Left lung (tissue), 10 donors: ENCODE measurements around the gene CEP152. TPM values are rescaled to one million over a fixed set of nuclear protein-coding genes. Genes with fewer than 3 reads are reported as not detected.

Source experiments
- ATAC-seq: fragments of 200-7000 bp; cut with Tn5 transposase; one replicate; pipeline ENCODE4 v1.9.1; 2020; ENCODE audit warnings: moderate library complexity
- DNase-seq, 4 donors: peaks; one replicate each; pipeline ENCODE4 v3.0.0-alpha.2; 2013 to 2020
- H3K27ac ChIP-seq, 2 donors: fragments of 200-600 bp; sonication (generic) in 1 of 2; one replicate each; pipeline versions ENCODE4 v1.5.0 to v1.8.0; 2020 to 2021
- H3K27me3 ChIP-seq, 2 donors: fragments of 200-600 bp; sonication (generic) in 1 of 2; one replicate each; pipeline versions ENCODE4 v1.5.0 to v1.8.0; 2020 to 2021
- H3K36me3 ChIP-seq, 2 donors: fragments of 200-600 bp; sonication (generic) in 1 of 2; one replicate each; pipeline versions ENCODE4 v1.5.0 to v1.8.0; 2020 to 2021
- H3K4me1 ChIP-seq, 2 donors: fragments of 200-600 bp; one replicate each; pipeline ENCODE4 v1.8.0; 2021
- H3K4me3 ChIP-seq, 2 donors: fragments of 200-600 bp; sonication (generic) in 1 of 2; one replicate each; pipeline versions ENCODE4 v1.5.0 to v1.8.0; 2020 to 2021; ENCODE audit warnings: mild to moderate bottlenecking in 1 of 2
- H3K9me3 ChIP-seq, 2 donors: fragments of 200-600 bp; sonication (generic) in 1 of 2; one replicate each; pipeline versions ENCODE4 v1.5.0 to v1.8.0; 2020 to 2021
- CTCF ChIP-seq, 2 donors: fragments of 200-600 bp; sonication (generic) in 1 of 2; IDR thresholded peaks; one replicate each; pipeline versions ENCODE4 v1.5.0 to v1.8.0; 2021; ENCODE audit warnings: antibody characterized with exemption in 2 of 2
- intact Hi-C, 2 donors: fragments of 100-400 bp; cut with DNase I; formaldehyde crosslinking; loops; one replicate each; pipeline versions ENCODE4 v1.11.2 to v1.14.2; 2022
- polyA plus RNA-seq, 6 donors: library from polyadenylated mRNA; unstranded; fragments of 120-200 nt; gene quantifications; one replicate each; pipeline ENCODE4 v1.2.1, GENCODE V29; 2013; ENCODE audit not compliant: insufficient read length in 6 of 6
- total RNA-seq, 2 donors: library from RNA; stranded (reverse); fragmentation: NEBNext Ultra II Directional; extraction: Animal tissue kit (Norgen Biotek cat#: 25700); gene quantifications; one replicate each; pipeline ENCODE4 v1.2.1, GENCODE V29; 2021
- donor health status: DM: no; HTN: yes; CAD: no.
- donor health status: DM: no; HTN: no; CAD: no.

Gene CEP152
- total and polyA plus RNA-seq, 8 donors, result 4.1 to 13.8 (median 9.8) TPM

DNA sequence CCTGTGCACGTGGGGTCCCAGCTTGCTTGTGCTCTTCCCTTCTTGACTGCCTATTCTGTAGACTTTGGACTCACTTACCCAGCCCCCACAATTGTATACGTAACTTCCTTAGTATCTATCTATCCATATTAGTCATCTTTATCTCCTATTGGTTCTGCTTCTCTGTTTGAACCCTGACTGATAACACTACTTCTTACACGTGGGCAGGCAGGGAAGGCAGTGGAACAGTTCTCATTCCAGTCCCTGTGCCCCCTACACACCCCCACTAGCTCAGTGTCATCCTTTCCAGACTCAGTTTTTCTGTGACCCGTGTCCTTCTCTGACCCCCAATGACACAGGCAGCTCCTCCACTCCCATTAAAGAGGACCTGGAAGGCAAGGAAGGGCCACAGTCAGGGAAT lies 91.2 kb downstream of the CEP152 start:
- intact Hi-C loops, result no loop called here
- ATAC-seq, result no peak
- no peak for DNase-seq
- Histone ChIP-seq H3K4me1 (no peaks in the 10 kb centered on the region), H3K27me3 (no peaks in the 10 kb centered on the region), H3K27ac (no peak overlapping the region), H3K36me3 (no peaks in the 10 kb centered on the region), H3K4me3 (no peak overlapping the region), H3K9me3 (peaks cover 0 to 21% of the 10 kb centered on the region in 2 donors)
- no peak for TF ChIP-seq CTCF (IDR thresholded peaks at IDR 0.05)

GRCh38 chr15:48718646-48719045 lies 92.2 kb downstream of the CEP152 start:
- no peak for ATAC-seq
- no peaks in the 10 kb centered on the region for H3K36me3 ChIP-seq
- no peak overlapping the region for H3K4me3 ChIP-seq
- no peak overlapping the region for H3K27ac ChIP-seq
- no peak for TF ChIP-seq CTCF (IDR thresholded peaks at IDR 0.05)
- H3K27me3 ChIP-seq, result no peaks in the 10 kb centered on the region
- H3K4me1 ChIP-seq, result no peaks in the 10 kb centered on the region
- DNase-seq, result no peak
- H3K9me3 ChIP-seq, result peaks cover 0 to 21% of the 10 kb centered on the region in 2 donors
- intact Hi-C loops, result no loop called here

DNA sequence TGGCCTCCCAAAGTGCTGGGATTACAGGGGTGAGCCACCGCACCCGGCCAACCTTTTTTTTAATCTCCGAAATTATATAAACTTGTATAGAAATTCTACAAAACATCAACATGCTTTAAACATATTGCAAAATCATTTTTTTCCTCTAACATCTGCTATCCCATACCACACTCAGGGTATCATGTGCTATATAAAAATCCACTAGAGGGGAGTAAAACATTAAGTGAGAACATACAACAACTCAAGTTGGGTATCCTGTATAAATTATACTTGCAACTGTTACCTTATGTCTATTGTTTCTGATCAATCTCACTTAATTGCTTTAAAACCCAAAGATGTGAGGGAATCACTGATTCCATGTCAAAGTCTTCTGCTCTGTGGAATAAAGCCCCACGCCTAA lies 93.4 kb downstream of the CEP152 start:
- DNase-seq (no peak), ATAC-seq (no peak)
- H3K27me3 ChIP-seq, result no peaks in the 10 kb centered on the region
- no peaks in the 10 kb centered on the region for H3K4me1 ChIP-seq
- H3K9me3 ChIP-seq, result peaks cover 0 to 21% of the 10 kb centered on the region in 2 donors
- H3K4me3 ChIP-seq, result no peak overlapping the region
- H3K27ac ChIP-seq, result no peak overlapping the region
- H3K36me3 ChIP-seq, result no peaks in the 10 kb centered on the region
- intact Hi-C loops, result no loop called here
- no peak for TF ChIP-seq CTCF (IDR thresholded peaks at IDR 0.05)

DNA sequence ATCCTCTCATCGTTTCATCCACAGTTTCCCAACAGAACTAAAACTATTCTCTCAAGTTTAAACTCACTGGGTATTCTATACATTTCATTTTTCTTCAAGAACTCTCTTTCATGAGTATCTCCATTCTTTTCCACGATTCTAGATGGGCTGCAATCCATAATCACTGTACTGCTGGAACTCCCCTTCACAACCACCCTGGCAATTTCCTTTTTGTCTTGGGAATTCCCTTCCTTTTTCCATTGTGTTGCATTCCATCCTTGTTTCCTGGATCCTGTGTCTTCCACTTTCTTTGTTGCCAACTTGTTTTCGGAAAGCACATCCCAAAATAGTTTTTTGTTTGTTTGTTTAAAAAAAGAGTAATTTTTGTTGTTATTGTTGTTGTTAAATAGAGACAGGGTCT lies 98.3 kb downstream of the CEP152 start:
- no peak overlapping the region for H3K4me3 ChIP-seq
- no peaks in the 10 kb centered on the region for H3K27me3 ChIP-seq
- TF ChIP-seq CTCF (IDR thresholded peaks at IDR 0.05), result no peak
- H3K27ac ChIP-seq, result no peak overlapping the region
- no peak for ATAC-seq
- H3K36me3 ChIP-seq, result no peaks in the 10 kb centered on the region
- intact Hi-C loops, result no loop called here
- H3K4me1 ChIP-seq, result no peaks in the 10 kb centered on the region
- peaks cover 0 to 21% of the 10 kb centered on the region in 2 donors for H3K9me3 ChIP-seq
- no peak for DNase-seq

DNA sequence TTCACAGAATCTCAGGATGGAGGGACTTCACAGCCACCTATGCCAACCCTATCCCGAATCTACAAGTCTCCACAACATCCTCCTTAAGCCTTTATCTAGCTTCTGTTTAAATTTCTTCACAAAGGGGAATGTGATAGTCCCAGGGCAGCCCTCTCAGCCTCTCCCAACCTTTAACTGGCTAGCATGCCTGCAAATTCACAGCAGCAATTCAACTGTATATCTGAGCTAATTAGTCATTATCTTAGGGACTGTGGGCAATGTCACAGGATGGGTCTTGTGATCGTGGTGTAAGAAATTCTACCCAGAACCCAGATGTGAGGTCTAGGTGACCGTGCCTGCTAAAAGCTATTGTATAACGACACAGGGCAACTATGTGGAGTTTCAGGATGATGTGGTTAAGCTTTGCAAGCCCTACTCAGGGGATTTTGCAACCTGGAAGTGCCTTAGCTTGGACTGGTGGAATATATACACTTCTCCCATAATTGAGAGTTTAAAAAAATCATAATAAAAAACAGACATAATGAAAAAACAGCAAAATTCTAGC lies 99.8 kb downstream of the CEP152 start:
- intact Hi-C loops, result no loop called here
- peaks cover 0 to 16% of the 10 kb centered on the region in 2 donors for H3K9me3 ChIP-seq
- TF ChIP-seq CTCF (IDR thresholded peaks at IDR 0.05), result no peak
- ATAC-seq, result no peak
- DNase-seq, result no peak
- no peaks in the 10 kb centered on the region for H3K27me3 ChIP-seq
- no peaks in the 10 kb centered on the region for H3K4me1 ChIP-seq
- H3K36me3 ChIP-seq, result no peaks in the 10 kb centered on the region
- H3K27ac ChIP-seq, result no peak overlapping the region
- H3K4me3 ChIP-seq, result no peak overlapping the region
